ENCODE measurements around the gene HIVEP3.

HIVEP3 gene

DNA sequence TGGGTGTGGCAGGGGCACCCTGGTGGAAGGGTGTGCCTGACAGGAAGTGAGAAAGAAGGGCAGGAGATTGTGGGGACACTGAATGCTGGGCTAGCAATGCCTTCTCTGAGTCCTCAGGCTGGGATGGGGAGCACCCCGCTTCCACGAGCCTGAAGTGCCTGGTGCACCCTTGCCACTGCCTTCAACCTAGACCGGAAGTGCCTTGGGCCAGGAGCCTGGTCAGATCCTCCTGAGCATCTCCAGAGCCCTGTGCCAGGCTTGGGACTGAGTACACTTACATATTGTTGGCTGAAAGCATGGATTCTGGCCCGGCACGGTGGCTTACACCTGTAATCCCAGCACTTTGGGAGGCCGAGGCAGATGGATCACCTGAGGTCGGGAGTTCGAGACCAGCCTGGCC, 228.4 kb downstream of the HIVEP3 start:
- Histone ChIP-seq H3K36me3 (ENCODE audit: insufficient read depth, low read length) (no peaks in the 10 kb centered on the region; the same call in 1 of the 2 replicates), H3K27ac (ENCODE audit: low read depth, low read length, poor library complexity, severe bottlenecking) (no peak overlapping the region), H3K27me3 (ENCODE audit: insufficient read depth, low read length) (no peaks in the 10 kb centered on the region), H3K9ac (ENCODE audit: low read length) (no peak overlapping the region), H2AFZ (ENCODE audit: low read length) (no peak overlapping the region), H3K79me2 (ENCODE audit: insufficient read depth, low read length) (no peaks in the 10 kb centered on the region), H4K20me1 (ENCODE audit: insufficient read depth, low read length) (no peaks in the 10 kb centered on the region), H3K4me1 (ENCODE audit: insufficient read depth, low read length, severe bottlenecking) (no peaks in the 10 kb centered on the region), H3K9me3 (ENCODE audit: low read length) (no peaks in the 10 kb centered on the region), H3K9me2 (ENCODE audit: low read depth, low read length) (no peaks in the 10 kb centered on the region), H3K4me2 (ENCODE audit: low read length) (no peak overlapping the region), H3K4me3 (ENCODE audit: low read depth, low read length, poor library complexity, severe bottlenecking) (no peak overlapping the region), H3F3A (ENCODE audit: insufficient read depth, low read length) (no peaks in the 10 kb centered on the region)
- TF ChIP-seq EZH2 (IDR thresholded peaks at IDR 0.05; ENCODE audit: borderline replicate concordance, low read length) = no peak
- TF ChIP-seq, protein P1, sequence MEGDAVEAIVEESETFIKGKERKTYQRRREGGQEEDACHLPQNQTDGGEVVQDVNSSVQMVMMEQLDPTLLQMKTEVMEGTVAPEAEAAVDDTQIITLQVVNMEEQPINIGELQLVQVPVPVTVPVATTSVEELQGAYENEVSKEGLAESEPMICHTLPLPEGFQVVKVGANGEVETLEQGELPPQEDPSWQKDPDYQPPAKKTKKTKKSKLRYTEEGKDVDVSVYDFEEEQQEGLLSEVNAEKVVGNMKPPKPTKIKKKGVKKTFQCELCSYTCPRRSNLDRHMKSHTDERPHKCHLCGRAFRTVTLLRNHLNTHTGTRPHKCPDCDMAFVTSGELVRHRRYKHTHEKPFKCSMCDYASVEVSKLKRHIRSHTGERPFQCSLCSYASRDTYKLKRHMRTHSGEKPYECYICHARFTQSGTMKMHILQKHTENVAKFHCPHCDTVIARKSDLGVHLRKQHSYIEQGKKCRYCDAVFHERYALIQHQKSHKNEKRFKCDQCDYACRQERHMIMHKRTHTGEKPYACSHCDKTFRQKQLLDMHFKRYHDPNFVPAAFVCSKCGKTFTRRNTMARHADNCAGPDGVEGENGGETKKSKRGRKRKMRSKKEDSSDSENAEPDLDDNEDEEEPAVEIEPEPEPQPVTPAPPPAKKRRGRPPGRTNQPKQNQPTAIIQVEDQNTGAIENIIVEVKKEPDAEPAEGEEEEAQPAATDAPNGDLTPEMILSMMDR (IDR thresholded peaks at IDR 0.05; ENCODE audit: low read length) = no peak

DNA sequence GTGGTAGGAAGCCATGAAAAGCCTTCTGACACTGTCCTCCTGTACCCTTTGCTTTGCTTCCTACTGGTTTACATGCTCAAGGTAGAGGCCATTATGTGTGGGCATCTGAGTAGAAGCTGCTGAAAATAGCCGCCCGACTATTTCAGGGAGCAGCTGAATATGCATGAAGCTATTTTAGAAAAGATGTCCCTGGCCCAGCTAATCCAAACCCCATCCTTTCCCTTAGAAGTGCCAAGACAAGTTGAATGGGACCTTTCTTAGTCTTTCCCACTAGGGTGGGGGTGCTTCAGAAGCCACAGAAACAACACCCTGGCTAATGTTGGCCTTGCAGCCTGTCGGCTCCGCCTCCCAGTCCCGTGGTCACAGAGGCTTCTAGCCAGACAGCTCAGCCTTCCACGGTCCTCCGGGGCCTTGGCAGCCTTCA, 229.2 kb downstream of the HIVEP3 start:
- TF ChIP-seq, protein P1 (IDR thresholded peaks at IDR 0.05; ENCODE audit: low read length) = no peak
- TF ChIP-seq EZH2 (IDR thresholded peaks at IDR 0.05; ENCODE audit: borderline replicate concordance, low read length) = no peak
- Histone ChIP-seq H3K4me3 (ENCODE audit: low read depth, low read length, poor library complexity, severe bottlenecking) (no peak overlapping the region), H3K27ac (ENCODE audit: low read depth, low read length, poor library complexity, severe bottlenecking) (no peak overlapping the region), H3K9me3 (ENCODE audit: low read length) (no peaks in the 10 kb centered on the region), H3K4me1 (ENCODE audit: insufficient read depth, low read length, severe bottlenecking) (no peaks in the 10 kb centered on the region), H3K9ac (ENCODE audit: low read length) (no peak overlapping the region), H3K9me2 (ENCODE audit: low read depth, low read length) (no peaks in the 10 kb centered on the region), H3F3A (ENCODE audit: insufficient read depth, low read length) (no peaks in the 10 kb centered on the region), H3K27me3 (ENCODE audit: insufficient read depth, low read length) (no peaks in the 10 kb centered on the region), H2AFZ (ENCODE audit: low read length) (no peak overlapping the region), H3K79me2 (ENCODE audit: insufficient read depth, low read length) (no peaks in the 10 kb centered on the region), H4K20me1 (ENCODE audit: insufficient read depth, low read length) (no peaks in the 10 kb centered on the region), H3K4me2 (ENCODE audit: low read length) (no peak overlapping the region), H3K36me3 (ENCODE audit: insufficient read depth, low read length) (no peaks in the 10 kb centered on the region; the same call in 1 of the 2 replicates)

GRCh38 chr1:41689139-41689538, 229.6 kb downstream of the HIVEP3 start:
- no peaks in the 10 kb centered on the region for H3K27me3 ChIP-seq (ENCODE audit: insufficient read depth, low read length)

More at GRCh38 chr1:41689139-41689538, 229.6 kb downstream of the HIVEP3 start:
- Histone ChIP-seq H3K9me3 (ENCODE audit: low read length) (no peaks in the 10 kb centered on the region), H3F3A (ENCODE audit: insufficient read depth, low read length) (no peaks in the 10 kb centered on the region), H3K4me3 (ENCODE audit: low read depth, low read length, poor library complexity, severe bottlenecking) (no peak overlapping the region), H4K20me1 (ENCODE audit: insufficient read depth, low read length) (no peaks in the 10 kb centered on the region), H3K4me2 (ENCODE audit: low read length) (no peak overlapping the region), H3K9me2 (ENCODE audit: low read depth, low read length) (no peaks in the 10 kb centered on the region), H3K36me3 (ENCODE audit: insufficient read depth, low read length) (no peaks in the 10 kb centered on the region; the same call in 1 of the 2 replicates), H3K27ac (ENCODE audit: low read depth, low read length, poor library complexity, severe bottlenecking) (no peak overlapping the region), H3K9ac (ENCODE audit: low read length) (no peak overlapping the region), H3K79me2 (ENCODE audit: insufficient read depth, low read length) (no peaks in the 10 kb centered on the region), H3K4me1 (ENCODE audit: insufficient read depth, low read length, severe bottlenecking) (peaks cover 3% of the 10 kb centered on the region), H2AFZ (ENCODE audit: low read length) (no peak overlapping the region)
- TF ChIP-seq, protein P1 (IDR thresholded peaks at IDR 0.05; ENCODE audit: low read length) = no peak

Measured in OCI-LY1 (cell line).